Measurements from ENCODE around the gene MPPED1.

DNA sequence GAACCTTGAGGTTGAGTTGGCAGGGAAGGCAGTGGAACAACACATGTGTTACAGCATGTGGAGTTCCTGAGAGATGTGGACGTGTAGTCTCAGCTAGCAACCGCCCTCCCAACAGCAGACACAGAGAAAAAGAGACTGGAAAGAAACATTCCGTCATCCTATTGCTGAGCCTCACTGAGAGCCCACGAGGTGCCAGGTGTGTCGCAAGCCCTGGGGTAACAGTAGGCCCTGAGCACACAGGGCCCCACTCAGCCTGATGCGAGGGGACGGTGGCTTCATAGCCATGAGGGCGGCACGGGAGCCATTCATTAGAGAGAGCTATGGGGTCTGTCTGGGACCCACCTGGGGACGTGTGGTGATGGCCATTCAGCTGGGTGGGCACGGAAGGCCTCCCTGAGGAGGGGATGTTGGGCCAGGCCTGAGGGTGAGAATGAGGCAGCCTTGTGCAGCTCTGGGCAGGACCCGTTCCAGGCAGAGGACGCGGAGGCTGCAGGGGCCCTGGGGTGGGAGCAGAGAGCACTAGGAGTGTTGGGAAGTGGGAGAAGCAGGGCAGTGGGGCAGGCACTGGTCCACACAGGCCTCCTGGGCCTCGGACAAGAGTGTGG, 26.2 kb downstream of the MPPED1 start:
- TF ChIP-seq, protein P1, sequence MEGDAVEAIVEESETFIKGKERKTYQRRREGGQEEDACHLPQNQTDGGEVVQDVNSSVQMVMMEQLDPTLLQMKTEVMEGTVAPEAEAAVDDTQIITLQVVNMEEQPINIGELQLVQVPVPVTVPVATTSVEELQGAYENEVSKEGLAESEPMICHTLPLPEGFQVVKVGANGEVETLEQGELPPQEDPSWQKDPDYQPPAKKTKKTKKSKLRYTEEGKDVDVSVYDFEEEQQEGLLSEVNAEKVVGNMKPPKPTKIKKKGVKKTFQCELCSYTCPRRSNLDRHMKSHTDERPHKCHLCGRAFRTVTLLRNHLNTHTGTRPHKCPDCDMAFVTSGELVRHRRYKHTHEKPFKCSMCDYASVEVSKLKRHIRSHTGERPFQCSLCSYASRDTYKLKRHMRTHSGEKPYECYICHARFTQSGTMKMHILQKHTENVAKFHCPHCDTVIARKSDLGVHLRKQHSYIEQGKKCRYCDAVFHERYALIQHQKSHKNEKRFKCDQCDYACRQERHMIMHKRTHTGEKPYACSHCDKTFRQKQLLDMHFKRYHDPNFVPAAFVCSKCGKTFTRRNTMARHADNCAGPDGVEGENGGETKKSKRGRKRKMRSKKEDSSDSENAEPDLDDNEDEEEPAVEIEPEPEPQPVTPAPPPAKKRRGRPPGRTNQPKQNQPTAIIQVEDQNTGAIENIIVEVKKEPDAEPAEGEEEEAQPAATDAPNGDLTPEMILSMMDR (IDR thresholded peaks at IDR 0.05; ENCODE audit: extremely low read depth in 1 of 2, insufficient read depth in 1 of 2, low read depth in 1 of 2, low read length in 2 of 2) = no peak
- TF ChIP-seq MYC (IDR thresholded peaks at IDR 0.05; ENCODE audit: low read depth, low read length) (no peak), POLR2A (IDR thresholded peaks at IDR 0.05; ENCODE audit: low read depth, low read length) (no peak), FOS (IDR thresholded peaks at IDR 0.05; ENCODE audit: borderline replicate concordance, insufficient read depth, low read length) (no peak), EZH2 (IDR thresholded peaks at IDR 0.05; ENCODE audit: borderline replicate concordance, low read depth, low read length, severe bottlenecking) (no peak), JUN (IDR thresholded peaks at IDR 0.05; ENCODE audit: borderline replicate concordance, insufficient read depth, insufficient read length, low read depth) (no peak)
- TF ChIP-seq, protein P2, sequence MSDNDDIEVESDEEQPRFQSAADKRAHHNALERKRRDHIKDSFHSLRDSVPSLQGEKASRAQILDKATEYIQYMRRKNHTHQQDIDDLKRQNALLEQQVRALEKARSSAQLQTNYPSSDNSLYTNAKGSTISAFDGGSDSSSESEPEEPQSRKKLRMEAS (IDR thresholded peaks at IDR 0.05; ENCODE audit: insufficient read depth, insufficient read length) = no peak
